Measurements from ENCODE around the gene ITGBL1.

GRCh38 chr13:101486708-101487437, 34.4 kb downstream of the ITGBL1 start:
- TF ChIP-seq EZH2 (IDR thresholded peaks at IDR 0.05; ENCODE audit: low read depth, low read length, severe bottlenecking) (no peak), MAX (IDR thresholded peaks at IDR 0.05) (no peak), POLR2A (IDR thresholded peaks at IDR 0.05; ENCODE audit: control extremely low read depth in 1 of 2, low read depth in 2 of 2, low read length in 2 of 2) (no peak), CTCF (IDR thresholded peaks at IDR 0.05; ENCODE audit: control extremely low read depth in 1 of 3, insufficient read depth in 1 of 3, low read depth in 1 of 3, low read length in 3 of 3) (no peak), E2F6 (IDR thresholded peaks at IDR 0.05) (no peak), TAF1 (IDR thresholded peaks at IDR 0.05; ENCODE audit: low read depth, low read length) (no peak), BCL11A (IDR thresholded peaks at IDR 0.05; ENCODE audit: low read depth in 2 of 2, low read length in 2 of 2) (no peak), SIN3A (conservative IDR thresholded peaks at IDR 0.05 in 1 of 2, IDR thresholded peaks at IDR 0.05 in 1 of 2; ENCODE audit: low read depth in 1 of 2, low read length in 2 of 2) (no peak), BRCA1 (IDR thresholded peaks at IDR 0.05; ENCODE audit: low read depth, low read length) (no peak)
